Measurements from ENCODE around the gene UNC13D. TPM values are rescaled to one million over a fixed set of nuclear protein-coding genes. Genes with fewer than 3 reads are reported as not detected.

UNC13D gene
- total and polyA plus RNA-seq, 9 of the 15 experiments (the other 6 are each of a cell fraction or from before 2014, with no cell fraction given), result 0.86 to 244 (median 69.2) TPM

DNA sequence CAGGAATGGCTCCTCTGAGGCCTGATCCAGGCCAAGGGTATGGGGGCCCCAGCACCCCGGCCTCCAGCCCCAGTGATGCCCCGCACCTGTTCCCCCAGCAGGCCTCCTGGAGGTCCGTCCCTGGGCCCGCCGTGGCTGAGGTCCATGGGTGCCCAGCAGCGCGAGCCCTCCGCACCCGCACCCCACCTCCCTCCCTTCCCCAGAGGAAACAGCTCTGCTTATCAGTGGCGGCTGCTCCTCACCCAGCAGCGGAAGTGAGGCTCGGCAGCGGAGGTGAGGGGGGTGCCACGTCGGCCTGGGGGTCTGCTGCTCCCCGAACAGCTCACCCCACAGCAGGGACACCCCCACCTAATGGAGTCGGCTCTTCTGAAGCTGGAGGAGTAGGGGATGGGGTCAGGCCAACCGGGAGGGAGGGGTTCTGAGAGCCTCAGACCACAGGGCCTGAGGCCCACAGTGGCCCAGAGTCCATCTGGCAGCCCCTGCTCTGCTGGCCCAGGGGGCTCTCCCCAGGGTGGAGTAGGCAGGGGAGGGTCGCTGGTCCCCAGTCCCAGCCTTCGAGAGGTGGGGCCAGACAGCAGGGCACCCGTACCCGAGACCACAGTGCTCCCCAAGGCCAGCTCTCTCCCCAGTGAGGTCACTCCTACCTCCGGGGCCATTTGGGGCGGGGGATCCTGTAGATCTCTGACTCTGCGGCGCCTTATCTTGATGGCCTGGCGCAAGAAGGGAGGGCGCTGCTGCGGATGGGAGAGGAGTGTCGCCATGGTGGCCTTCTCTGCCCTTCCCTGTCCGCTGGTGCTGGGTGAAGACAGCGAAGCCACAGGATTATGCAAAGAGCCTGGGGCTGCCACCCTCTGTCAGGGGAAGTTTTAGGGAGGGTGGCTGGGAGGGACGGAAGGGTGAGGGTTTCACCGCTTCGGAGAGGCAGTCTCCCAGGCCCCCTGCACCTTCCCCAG, at the start of gene UNC13D (continued):
- TF ChIP-seq TCF15 (CRISPR knock-in tag; IDR thresholded peaks at IDR 0.05) (no peak; the same call in 1 of the 2 replicates), ETV5 (CRISPR knock-in tag; IDR thresholded peaks at IDR 0.05; ENCODE audit: low read depth) (peak; percentile 86), TFAM (CRISPR knock-in tag; conservative IDR thresholded peaks at IDR 0.05) (no peak), ETV1 (tag; conservative IDR thresholded peaks at IDR 0.05; ENCODE audit: low read depth) (peak; percentile 90), TBP (optimal IDR thresholded peaks at IDR 0.05; ENCODE audit: low read depth, low read length) (peak; percentile 49), MBD2 (IDR thresholded peaks at IDR 0.05; ENCODE audit: borderline replicate concordance, low read depth) (peak; percentile 57; the same call in 1 of the 2 replicates), MAFG (tag; conservative IDR thresholded peaks at IDR 0.05) (no peak), NFIC (IDR thresholded peaks at IDR 0.05) (no peak; the same call in 1 of the 2 replicates), LEF1 (IDR thresholded peaks at IDR 0.05) (0 out of 2 replicates have a peak, but pooled peaks have one; percentile 46), ZNF449 (CRISPR knock-in tag; IDR thresholded peaks at IDR 0.05) (no peak), TCF7 (IDR thresholded peaks at IDR 0.05; ENCODE audit: borderline replicate concordance) (no peak)
- TF ChIP-seq, protein P1, sequence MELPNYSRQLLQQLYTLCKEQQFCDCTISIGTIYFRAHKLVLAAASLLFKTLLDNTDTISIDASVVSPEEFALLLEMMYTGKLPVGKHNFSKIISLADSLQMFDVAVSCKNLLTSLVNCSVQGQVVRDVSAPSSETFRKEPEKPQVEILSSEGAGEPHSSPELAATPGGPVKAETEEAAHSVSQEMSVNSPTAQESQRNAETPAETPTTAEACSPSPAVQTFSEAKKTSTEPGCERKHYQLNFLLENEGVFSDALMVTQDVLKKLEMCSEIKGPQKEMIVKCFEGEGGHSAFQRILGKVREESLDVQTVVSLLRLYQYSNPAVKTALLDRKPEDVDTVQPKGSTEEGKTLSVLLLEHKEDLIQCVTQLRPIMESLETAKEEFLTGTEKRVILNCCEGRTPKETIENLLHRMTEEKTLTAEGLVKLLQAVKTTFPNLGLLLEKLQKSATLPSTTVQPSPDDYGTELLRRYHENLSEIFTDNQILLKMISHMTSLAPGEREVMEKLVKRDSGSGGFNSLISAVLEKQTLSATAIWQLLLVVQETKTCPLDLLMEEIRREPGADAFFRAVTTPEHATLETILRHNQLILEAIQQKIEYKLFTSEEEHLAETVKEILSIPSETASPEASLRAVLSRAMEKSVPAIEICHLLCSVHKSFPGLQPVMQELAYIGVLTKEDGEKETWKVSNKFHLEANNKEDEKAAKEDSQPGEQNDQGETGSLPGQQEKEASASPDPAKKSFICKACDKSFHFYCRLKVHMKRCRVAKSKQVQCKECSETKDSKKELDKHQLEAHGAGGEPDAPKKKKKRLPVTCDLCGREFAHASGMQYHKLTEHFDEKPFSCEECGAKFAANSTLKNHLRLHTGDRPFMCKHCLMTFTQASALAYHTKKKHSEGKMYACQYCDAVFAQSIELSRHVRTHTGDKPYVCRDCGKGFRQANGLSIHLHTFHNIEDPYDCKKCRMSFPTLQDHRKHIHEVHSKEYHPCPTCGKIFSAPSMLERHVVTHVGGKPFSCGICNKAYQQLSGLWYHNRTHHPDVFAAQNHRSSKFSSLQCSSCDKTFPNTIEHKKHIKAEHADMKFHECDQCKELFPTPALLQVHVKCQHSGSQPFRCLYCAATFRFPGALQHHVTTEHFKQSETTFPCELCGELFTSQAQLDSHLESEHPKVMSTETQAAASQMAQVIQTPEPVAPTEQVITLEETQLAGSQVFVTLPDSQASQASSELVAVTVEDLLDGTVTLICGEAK (IDR thresholded peaks at IDR 0.05), result no peak
- TF ChIP-seq, protein P1 (CRISPR knock-in tag; IDR thresholded peaks at IDR 0.05), result no peak
- TF ChIP-seq, protein P2, sequence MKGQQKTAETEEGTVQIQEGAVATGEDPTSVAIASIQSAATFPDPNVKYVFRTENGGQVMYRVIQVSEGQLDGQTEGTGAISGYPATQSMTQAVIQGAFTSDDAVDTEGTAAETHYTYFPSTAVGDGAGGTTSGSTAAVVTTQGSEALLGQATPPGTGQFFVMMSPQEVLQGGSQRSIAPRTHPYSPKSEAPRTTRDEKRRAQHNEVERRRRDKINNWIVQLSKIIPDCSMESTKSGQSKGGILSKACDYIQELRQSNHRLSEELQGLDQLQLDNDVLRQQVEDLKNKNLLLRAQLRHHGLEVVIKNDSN (CRISPR knock-in tag; IDR thresholded peaks at IDR 0.05), result no peak
- TF ChIP-seq, protein P3, sequence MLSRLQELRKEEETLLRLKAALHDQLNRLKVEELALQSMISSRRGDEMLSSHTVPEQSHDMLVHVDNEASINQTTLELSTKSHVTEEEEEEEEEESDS (CRISPR knock-in tag; IDR thresholded peaks at IDR 0.05), result no peak
